Mesothelial cell of epicardium (in vitro differentiated cells): ENCODE measurements around the gene CLSTN3. TPM values are rescaled to one million over a fixed set of nuclear protein-coding genes. Genes with fewer than 3 reads are reported as not detected.

Experiments
- DNase-seq, 2 experiments: peaks; one replicate each; pipeline ENCODE4 v3.0.0; 2021; ENCODE audit warnings: low spot score in 2 of 2; ENCODE audit not compliant: unreplicated experiment in 2 of 2
- H3K27ac Mint-ChIP-seq: 2 replicates; pipeline ENCODE4 v1.8.0; 2021; ENCODE audit warnings: mixed read lengths
- H3K27me3 Mint-ChIP-seq: 2 replicates; pipeline ENCODE4 v1.8.0; 2021; ENCODE audit warnings: low read depth, mixed read lengths
- H3K36me3 Mint-ChIP-seq: 2 replicates; pipeline ENCODE4 v1.8.0; 2021; ENCODE audit warnings: mixed read lengths
- H3K4me1 Mint-ChIP-seq: 2 replicates; pipeline ENCODE4 v1.8.0; 2021; ENCODE audit warnings: mixed read lengths
- H3K4me3 Mint-ChIP-seq: 2 replicates; pipeline ENCODE4 v1.8.0; 2021; ENCODE audit warnings: mild to moderate bottlenecking, moderate library complexity, mixed read lengths
- H3K9me3 Mint-ChIP-seq: 2 replicates; pipeline ENCODE4 v1.8.0; 2021; ENCODE audit warnings: mixed read lengths
- total RNA-seq: library from RNA; stranded (reverse); gene quantifications from 3 replicates; pipeline ENCODE4 v1.2.1, GENCODE V29; 2021
- TF ChIP-seq, protein P1 (sequence below): fragments of 200-600 bp; sonication (generic); IDR thresholded peaks from one replicate; pipeline ENCODE4 v1.5.0; 2021; ENCODE audit warnings: antibody characterized with exemption; ENCODE audit not compliant: unreplicated experiment

Gene CLSTN3
- total RNA-seq, 1 donor from 2014 or later, result 81.1 TPM

DNA sequence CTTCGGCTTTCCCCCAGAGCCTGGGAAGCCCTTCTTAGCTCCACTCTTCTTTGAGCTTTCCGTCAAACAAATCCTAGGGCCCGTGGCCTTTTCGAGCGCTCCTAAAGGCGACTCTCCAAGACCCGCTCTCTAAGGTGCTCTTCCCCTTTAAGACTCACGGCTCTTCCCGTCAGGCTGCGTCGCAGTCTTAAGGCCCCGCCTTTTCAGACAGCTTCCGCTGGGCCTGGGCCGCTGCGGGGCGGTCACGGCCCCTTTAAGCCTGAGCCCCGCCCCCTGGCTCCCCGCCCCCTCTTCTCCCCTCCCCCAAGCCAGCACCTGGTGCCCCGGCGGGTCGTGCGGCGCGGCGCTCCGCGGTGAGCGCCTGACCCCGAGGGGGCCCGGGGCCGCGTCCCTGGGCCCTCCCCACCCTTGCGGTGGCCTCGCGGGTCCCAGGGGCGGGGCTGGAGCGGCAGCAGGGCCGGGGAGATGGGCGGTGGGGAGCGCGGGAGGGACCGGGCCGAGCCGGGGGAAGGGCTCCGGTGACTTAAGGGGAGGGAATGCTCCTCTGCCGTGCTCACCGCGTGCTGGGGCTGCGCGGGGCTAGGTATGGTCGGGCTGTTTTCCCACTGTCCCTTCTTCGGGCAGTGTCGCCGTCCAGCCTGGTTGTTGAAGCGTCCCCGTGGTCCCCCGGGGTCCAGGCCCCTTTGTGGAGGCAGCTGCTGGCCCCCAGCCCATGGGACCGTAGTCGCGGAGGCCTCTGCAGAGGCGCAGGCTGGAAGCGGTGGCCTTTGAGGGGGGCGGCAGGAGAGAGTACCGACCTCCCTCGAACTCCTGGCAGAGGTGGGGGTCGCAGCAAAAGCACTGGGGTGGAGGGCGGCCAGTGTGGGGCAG is 59.5 kb downstream of the CLSTN3 start, which contains the start of gene PEX5:
Gene PEX5 (plus strand): TSS at position 289 of the 870 bp plus-strand sequence. CDS start 692 bp downstream, outside the sequence.
- peak; percentile 49 to 71 for DNase-seq
- H3K27ac Mint-ChIP-seq, result peak within 1 kb of the TSS; percentile 92

DNA sequence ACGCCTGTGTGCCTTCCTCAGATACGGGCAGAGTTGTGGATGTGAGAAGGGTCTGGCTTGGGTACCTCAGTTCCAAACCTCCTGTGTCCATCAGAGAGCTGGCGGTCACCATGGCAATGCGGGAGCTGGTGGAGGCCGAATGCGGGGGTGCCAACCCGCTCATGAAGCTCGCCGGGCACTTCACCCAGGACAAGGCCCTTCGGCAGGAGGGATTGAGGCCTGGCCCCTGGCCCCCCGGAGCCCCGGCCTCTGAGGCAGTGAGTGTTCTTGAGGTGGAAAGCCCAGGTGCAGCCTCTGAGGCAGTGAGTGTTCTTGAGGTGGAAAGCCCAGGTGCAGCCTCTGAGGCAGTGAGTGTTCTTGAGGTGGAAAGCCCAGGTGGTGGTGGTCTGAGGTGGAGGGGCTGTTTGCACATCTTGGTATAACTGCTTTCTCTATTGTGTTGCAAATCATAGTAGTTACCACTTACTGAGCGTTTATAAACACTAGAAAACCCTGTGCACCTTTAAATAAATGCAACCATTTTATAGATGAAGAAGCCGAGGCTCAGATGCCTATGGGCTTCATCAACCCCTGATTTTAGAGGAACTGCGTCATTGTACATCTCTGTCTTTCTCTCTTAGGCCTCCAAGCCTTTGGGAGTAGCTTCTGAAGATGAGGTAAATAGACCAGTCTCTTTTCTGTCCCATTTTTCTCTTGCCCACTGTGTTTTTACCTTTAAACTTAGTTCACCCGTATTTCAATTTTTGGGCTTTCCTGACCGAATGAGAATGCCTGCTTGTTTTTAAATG is 60.3 kb downstream of the CLSTN3 start:
- H3K9me3 Mint-ChIP-seq, result no peaks in the 10 kb centered on the region
- H3K27ac Mint-ChIP-seq, result peak overlapping the region; percentile 33
- DNase-seq, result peak in 1 of 2 experiments; percentile 40
- peak overlapping the region; percentile 82 for H3K4me3 Mint-ChIP-seq
- H3K36me3 Mint-ChIP-seq, result peaks cover 21% of the 10 kb centered on the region
- TF ChIP-seq, protein P1, sequence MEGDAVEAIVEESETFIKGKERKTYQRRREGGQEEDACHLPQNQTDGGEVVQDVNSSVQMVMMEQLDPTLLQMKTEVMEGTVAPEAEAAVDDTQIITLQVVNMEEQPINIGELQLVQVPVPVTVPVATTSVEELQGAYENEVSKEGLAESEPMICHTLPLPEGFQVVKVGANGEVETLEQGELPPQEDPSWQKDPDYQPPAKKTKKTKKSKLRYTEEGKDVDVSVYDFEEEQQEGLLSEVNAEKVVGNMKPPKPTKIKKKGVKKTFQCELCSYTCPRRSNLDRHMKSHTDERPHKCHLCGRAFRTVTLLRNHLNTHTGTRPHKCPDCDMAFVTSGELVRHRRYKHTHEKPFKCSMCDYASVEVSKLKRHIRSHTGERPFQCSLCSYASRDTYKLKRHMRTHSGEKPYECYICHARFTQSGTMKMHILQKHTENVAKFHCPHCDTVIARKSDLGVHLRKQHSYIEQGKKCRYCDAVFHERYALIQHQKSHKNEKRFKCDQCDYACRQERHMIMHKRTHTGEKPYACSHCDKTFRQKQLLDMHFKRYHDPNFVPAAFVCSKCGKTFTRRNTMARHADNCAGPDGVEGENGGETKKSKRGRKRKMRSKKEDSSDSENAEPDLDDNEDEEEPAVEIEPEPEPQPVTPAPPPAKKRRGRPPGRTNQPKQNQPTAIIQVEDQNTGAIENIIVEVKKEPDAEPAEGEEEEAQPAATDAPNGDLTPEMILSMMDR, result no peak
- peaks cover 36% of the 10 kb centered on the region for H3K4me1 Mint-ChIP-seq
- no peaks in the 10 kb centered on the region for H3K27me3 Mint-ChIP-seq

More for the DNA sequence above, 59.5 kb downstream of the CLSTN3 start, which contains the start of gene PEX5:
- H3K36me3 Mint-ChIP-seq, result peaks cover 15% of the 10 kb centered on the region
- TF ChIP-seq, protein P1, result no peak
- peaks cover 33% of the 10 kb centered on the region for H3K4me1 Mint-ChIP-seq
- no peaks in the 10 kb centered on the region for H3K27me3 Mint-ChIP-seq
- H3K9me3 Mint-ChIP-seq, result no peaks in the 10 kb centered on the region
- H3K4me3 Mint-ChIP-seq, result peak within 1 kb of the TSS; percentile 93

DNA sequence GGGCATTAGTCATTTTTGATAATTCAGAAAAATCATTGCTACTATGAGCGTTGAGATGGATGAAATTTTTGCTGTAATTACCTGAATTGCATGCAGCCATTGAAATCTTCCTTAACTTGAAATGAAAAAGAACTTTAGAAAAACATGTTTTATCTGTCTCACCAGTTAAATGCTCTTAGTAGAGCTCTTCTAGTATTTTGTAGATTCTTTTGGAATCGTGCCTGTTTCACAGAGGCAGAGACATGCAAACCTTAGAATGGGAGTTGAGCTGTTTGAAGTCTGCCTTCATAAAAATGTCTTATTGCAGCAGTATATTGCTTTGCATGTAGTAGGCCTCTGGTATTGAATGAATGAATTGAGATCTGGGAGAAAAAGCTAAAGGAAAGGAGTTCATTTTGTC is 63.5 kb downstream of the CLSTN3 start:
- DNase-seq, result no peak
- H3K27ac Mint-ChIP-seq, result peak overlapping the region; percentile 4
- no peaks in the 10 kb centered on the region for H3K27me3 Mint-ChIP-seq
- H3K4me3 Mint-ChIP-seq, result no peak overlapping the region
- TF ChIP-seq, protein P1, result no peak
- H3K36me3 Mint-ChIP-seq, result peaks cover 36% of the 10 kb centered on the region
- no peaks in the 10 kb centered on the region for H3K9me3 Mint-ChIP-seq
- H3K4me1 Mint-ChIP-seq, result peaks cover 29% of the 10 kb centered on the region

DNA sequence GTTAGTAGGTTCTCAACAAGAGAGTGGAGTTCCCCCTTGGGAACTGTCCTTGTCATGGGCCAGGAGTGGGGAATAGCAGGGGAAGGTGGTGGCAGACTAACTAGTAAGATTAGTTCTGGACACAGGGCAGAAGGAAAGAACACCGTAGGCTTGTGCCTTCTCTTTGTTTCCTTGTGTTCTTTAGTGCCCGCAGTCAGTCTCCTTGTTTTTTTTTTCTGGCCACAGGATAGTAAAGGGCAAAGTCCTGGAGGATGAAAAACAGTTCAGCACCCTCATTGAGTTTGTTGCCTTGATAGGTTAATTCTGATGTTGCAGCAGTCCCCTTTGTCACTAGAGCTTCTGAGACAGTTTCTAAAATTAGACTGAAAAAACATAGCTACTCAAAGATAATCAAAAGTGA is 67.7 kb downstream of the CLSTN3 start:
- DNase-seq, result no peak
- no peaks in the 10 kb centered on the region for H3K27me3 Mint-ChIP-seq
- peaks cover 13% of the 10 kb centered on the region for H3K4me1 Mint-ChIP-seq
- H3K27ac Mint-ChIP-seq, result no peak overlapping the region
- peaks cover 54% of the 10 kb centered on the region for H3K36me3 Mint-ChIP-seq
- TF ChIP-seq, protein P1, result no peak
- H3K4me3 Mint-ChIP-seq, result no peak overlapping the region
- H3K9me3 Mint-ChIP-seq, result no peaks in the 10 kb centered on the region

DNA sequence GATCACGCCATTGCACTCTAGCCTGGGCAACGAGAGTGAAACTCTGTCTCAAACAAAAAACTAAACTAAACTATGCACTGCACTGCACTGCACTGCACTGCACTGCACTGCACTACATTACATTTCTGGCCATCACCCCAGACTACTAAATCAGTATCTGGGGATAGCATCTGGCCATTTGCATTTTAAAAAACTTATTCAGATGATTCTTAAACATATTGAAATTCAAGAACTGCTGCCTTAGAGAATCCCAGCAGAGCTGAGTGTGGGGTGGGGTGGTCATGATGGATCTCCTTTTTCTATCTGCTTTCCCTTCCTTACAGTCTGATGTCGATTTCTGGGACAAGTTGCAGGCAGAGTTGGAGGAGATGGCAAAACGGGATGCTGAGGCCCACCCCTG is 72.9 kb downstream of the CLSTN3 start:
- Mint-ChIP-seq H3K27me3 (no peaks in the 10 kb centered on the region), H3K36me3 (peaks cover 61% of the 10 kb centered on the region), H3K9me3 (no peaks in the 10 kb centered on the region), H3K27ac (no peak overlapping the region), H3K4me1 (no peaks in the 10 kb centered on the region), H3K4me3 (no peak overlapping the region)
- no peak for DNase-seq
- TF ChIP-seq, protein P1, result no peak
